Measurements from ENCODE around the gene JTB.
"Not testable (repeated sequence)": the region's sequence is repeated elsewhere in the genome, so short reads cannot be mapped to it uniquely, and the experiment has no call there.

JTB gene
- total RNA-seq: 7.4 to 26.1 (median 16.8) reads per million in 18 experiments

GRCh38 chr1:153977250-153978240 lies at the start of gene JTB:
TSS of gene JTB (minus strand) at chr1:153977674. CDS start at chr1:153977252, 422 bp downstream.
- peak; percentile 82 to 90 for DNase-seq

GRCh38 chr1:154019940-154020339 lies 42.5 kb upstream of the JTB start:
- no peak for DNase-seq

- no peak for DNase-seq
Measured at GRCh38 chr1:154019269-154019668, 41.8 kb upstream of the JTB start.

- no peak for DNase-seq
Measured at GRCh38 chr1:154014154-154014907, 36.9 kb upstream of the JTB start.

- DNase-seq: not testable (repeated sequence)
Measured at GRCh38 chr1:154012543-154012942, 35.1 kb upstream of the JTB start.

GRCh38 chr1:154012129-154012528 lies 34.7 kb upstream of the JTB start:
- DNase-seq: no peak

GRCh38 chr1:154006136-154006535 lies 28.7 kb upstream of the JTB start:
- DNase-seq: no peak

GRCh38 chr1:154000420-154000819 lies 22.9 kb upstream of the JTB start:
- DNase-seq: no peak

GRCh38 chr1:153996882-153997281 lies 19.4 kb upstream of the JTB start:
- DNase-seq: not testable (repeated sequence)

- no peak for DNase-seq
Measured at GRCh38 chr1:153995640-153996039, 18.2 kb upstream of the JTB start.

- DNase-seq: no peak
Measured at GRCh38 chr1:153995202-153995601, 17.7 kb upstream of the JTB start.

- no peak for DNase-seq
Measured at GRCh38 chr1:153991806-153992205, 14.3 kb upstream of the JTB start.

GRCh38 chr1:153991151-153991630 lies 13.7 kb upstream of the JTB start:
- DNase-seq: no peak

- DNase-seq: peak; percentile 97 to 98
Measured at GRCh38 chr1:153990468-153991150, 13.1 kb upstream of the JTB start, which contains the start of gene RPS27. TSS of gene RPS27 (plus strand) at chr1:153990762. CDS start at chr1:153990797, 35 bp downstream.

GRCh38 chr1:153987621-153988020 lies 10.1 kb upstream of the JTB start:
- DNase-seq: no peak

GRCh38 chr1:153985941-153986761 lies 8.7 kb upstream of the JTB start, which contains the start of gene RAB13:
TSS of gene RAB13 (minus strand) at chr1:153986339. CDS start at chr1:153986236, 103 bp downstream.
- DNase-seq: peak; percentile 60 to 77

GRCh38 chr1:153985341-153985912 lies 8.0 kb upstream of the JTB start:
- peak; percentile 22 to 50 for DNase-seq

- peak; percentile 17 to 27 for DNase-seq
Measured at GRCh38 chr1:153984123-153984894, 6.8 kb upstream of the JTB start.

- not testable (repeated sequence) for DNase-seq
Measured at GRCh38 chr1:153981735-153982134, 4.3 kb upstream of the JTB start.

GRCh38 chr1:153979091-153979490 lies 1.6 kb upstream of the JTB start:
- DNase-seq: not testable (repeated sequence)
